Ramos (cell line): ENCODE measurements around the gene APMAP.

ENCODE experiments used
- in situ Hi-C: fragments of 300-500 bp; cut with MboI; formaldehyde crosslinking; loops from one replicate; pipeline ENCODE4 v1.14.3; 2022; ENCODE audit warnings: low sequenced_read_pairs; ENCODE audit not compliant: unreplicated experiment

The APMAP gene

GRCh38 chr20:24992487-24993205, at the start of gene APMAP:
TSS of gene APMAP (minus strand) at chr20:24992751. CDS start at chr20:24992688, 63 bp downstream.
- in situ Hi-C loops: loop anchor here (5.0 to 10.0 kb wide), 2 partner anchors 292 to 410 kb away; no protein-coding TSS in a partner anchor

- in situ Hi-C loops: no loop called here
Observed at GRCh38 chr20:25041813-25042530, 49.4 kb upstream of the APMAP start.

GRCh38 chr20:25040438-25040831, 47.9 kb upstream of the APMAP start:
- in situ Hi-C loops: no loop called here

GRCh38 chr20:25039697-25040437, 47.3 kb upstream of the APMAP start:
- in situ Hi-C loops: no loop called here

- in situ Hi-C loops: no loop called here
Observed at GRCh38 chr20:25038591-25039015, 46.1 kb upstream of the APMAP start.

GRCh38 chr20:25038103-25038410, 45.5 kb upstream of the APMAP start:
- in situ Hi-C loops: no loop called here

GRCh38 chr20:25037288-25038102, 44.9 kb upstream of the APMAP start:
- in situ Hi-C loops: no loop called here

- in situ Hi-C loops: no loop called here
Observed at GRCh38 chr20:25036331-25036936, 43.9 kb upstream of the APMAP start.

GRCh38 chr20:25035921-25036320, 43.4 kb upstream of the APMAP start:
- in situ Hi-C loops: no loop called here

GRCh38 chr20:25033924-25034300, 41.4 kb upstream of the APMAP start:
- in situ Hi-C loops: no loop called here

GRCh38 chr20:25033265-25033923, 40.8 kb upstream of the APMAP start:
- in situ Hi-C loops: no loop called here

- in situ Hi-C loops: no loop called here
Observed at GRCh38 chr20:25032478-25033264, 40.1 kb upstream of the APMAP start.

GRCh38 chr20:25032065-25032477, 39.5 kb upstream of the APMAP start:
- in situ Hi-C loops: no loop called here

GRCh38 chr20:25031241-25031640, 38.7 kb upstream of the APMAP start:
- in situ Hi-C loops: no loop called here

- in situ Hi-C loops: no loop called here
Observed at GRCh38 chr20:25030649-25031207, 38.2 kb upstream of the APMAP start.

- in situ Hi-C loops: no loop called here
Observed at GRCh38 chr20:25030007-25030648, 37.6 kb upstream of the APMAP start.

GRCh38 chr20:25025986-25026605, 33.5 kb upstream of the APMAP start:
- in situ Hi-C loops: no loop called here
